ENCODE results near the gene MALT1.

The MALT1 gene

GRCh38 chr18:58723810-58724602 is 52.7 kb downstream of the MALT1 start:
- no peak for DNase-seq (ENCODE audit: low spot score)
- no peak for TF ChIP-seq CTCF (IDR thresholded peaks at IDR 0.05; ENCODE audit: extremely low read depth, missing control alignments)

DNA sequence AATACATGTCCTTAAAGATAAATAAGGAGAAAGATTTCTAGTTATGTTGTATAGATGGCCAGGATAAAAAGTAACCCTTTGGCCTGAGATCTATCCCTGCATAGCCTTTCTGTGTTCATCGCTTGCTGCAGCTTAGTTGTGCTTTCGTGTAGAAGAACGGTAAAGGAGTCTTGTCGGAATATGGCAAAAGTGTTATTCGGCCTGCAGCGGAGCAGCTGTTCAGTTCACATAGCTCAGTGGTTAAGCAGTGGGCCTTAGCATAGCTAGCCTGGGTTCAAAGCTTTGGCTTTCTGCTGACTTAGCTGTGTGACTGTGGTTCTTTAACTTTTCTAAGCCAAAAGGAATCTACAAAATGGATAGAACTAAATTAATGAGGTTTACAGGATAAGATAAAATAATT is 55.4 kb downstream of the MALT1 start:
- DNase-seq (ENCODE audit: low spot score), result no peak

GRCh38 chr18:58727776-58728500 is 56.7 kb downstream of the MALT1 start:
- DNase-seq (ENCODE audit: low spot score), result no peak
- TF ChIP-seq CTCF (IDR thresholded peaks at IDR 0.05; ENCODE audit: extremely low read depth, missing control alignments), result no peak

More for the DNA sequence above, 55.4 kb downstream of the MALT1 start:
- TF ChIP-seq CTCF (IDR thresholded peaks at IDR 0.05; ENCODE audit: extremely low read depth, missing control alignments), result no peak

DNA sequence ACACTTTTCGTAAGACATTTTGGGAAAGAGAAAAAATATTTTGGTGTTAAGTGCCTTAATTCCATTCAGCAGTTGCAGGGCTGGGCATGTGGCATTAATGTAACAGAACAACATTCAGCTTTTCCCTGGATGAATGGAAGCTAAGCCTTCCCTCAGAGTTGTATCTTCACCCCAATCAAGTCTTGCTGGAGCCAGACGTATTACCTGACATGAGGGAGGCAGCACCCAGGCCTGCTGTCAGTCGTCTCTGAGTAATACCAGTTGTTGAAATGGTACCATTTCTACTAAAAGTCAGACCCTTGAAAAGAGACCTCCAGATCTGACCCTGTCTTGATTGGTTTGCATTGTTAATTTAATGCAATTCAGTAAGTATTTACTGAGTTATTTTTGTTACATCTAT is 57.5 kb downstream of the MALT1 start:
- DNase-seq (ENCODE audit: low spot score), result no peak
- TF ChIP-seq CTCF (IDR thresholded peaks at IDR 0.05; ENCODE audit: extremely low read depth, missing control alignments), result no peak

- no peak for TF ChIP-seq CTCF (IDR thresholded peaks at IDR 0.05; ENCODE audit: extremely low read depth, missing control alignments)
- DNase-seq (ENCODE audit: low spot score), result no peak
Measured at GRCh38 chr18:58730618-58731017, 59.4 kb downstream of the MALT1 start.

GRCh38 chr18:58732471-58732870 is 61.2 kb downstream of the MALT1 start:
- no peak for TF ChIP-seq CTCF (IDR thresholded peaks at IDR 0.05; ENCODE audit: extremely low read depth, missing control alignments)
- no peak for DNase-seq (ENCODE audit: low spot score)

- no peak for TF ChIP-seq CTCF (IDR thresholded peaks at IDR 0.05; ENCODE audit: extremely low read depth, missing control alignments)
- no peak for DNase-seq (ENCODE audit: low spot score)
Measured at GRCh38 chr18:58733866-58734265, 62.6 kb downstream of the MALT1 start.
